GM18858 (cell line): ENCODE results near the gene SH3BP4.

Experiments used
- ATAC-seq: cut with Tn5 transposase; IDR thresholded peaks from one replicate; pipeline ENCODE4 v1.9.1; 2021; ENCODE audit not compliant: unreplicated experiment

Gene SH3BP4

DNA sequence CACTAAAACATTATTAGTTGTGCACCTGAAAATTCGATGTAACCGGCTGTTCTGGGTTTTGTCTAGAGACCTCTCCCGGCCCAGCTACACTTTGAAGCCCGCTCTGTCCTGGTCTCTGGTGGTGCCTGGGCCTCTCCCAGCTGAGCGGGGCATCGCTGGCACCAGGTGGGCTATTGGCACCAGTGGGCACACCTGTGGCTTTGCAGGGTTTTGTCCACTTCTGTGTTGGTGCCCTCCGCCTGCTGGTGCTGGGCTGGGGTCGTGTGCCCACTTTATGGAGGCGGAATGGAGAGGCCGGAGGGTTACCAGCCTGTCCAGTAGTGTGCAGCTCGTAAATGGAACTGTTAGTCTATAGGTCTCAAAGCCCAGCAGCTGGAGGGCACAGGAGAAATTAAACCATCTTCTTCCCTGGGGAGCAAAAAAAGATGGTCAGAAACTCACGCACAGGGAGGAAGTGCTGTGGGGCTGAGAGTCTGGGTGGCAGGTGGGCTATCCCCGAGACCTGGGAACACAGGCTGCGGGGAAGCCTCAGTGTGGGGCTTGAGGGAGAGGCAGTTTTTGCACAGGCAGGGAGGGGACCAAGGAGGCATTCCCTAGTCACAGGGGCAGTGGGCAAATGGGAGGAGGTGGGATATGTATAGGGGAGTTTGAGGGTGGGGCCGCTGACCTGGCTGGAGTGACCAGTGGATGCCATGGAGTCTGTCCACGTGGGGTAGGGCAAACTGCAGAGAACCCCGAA is 30.4 kb downstream of the SH3BP4 start:
- no peak for ATAC-seq

DNA sequence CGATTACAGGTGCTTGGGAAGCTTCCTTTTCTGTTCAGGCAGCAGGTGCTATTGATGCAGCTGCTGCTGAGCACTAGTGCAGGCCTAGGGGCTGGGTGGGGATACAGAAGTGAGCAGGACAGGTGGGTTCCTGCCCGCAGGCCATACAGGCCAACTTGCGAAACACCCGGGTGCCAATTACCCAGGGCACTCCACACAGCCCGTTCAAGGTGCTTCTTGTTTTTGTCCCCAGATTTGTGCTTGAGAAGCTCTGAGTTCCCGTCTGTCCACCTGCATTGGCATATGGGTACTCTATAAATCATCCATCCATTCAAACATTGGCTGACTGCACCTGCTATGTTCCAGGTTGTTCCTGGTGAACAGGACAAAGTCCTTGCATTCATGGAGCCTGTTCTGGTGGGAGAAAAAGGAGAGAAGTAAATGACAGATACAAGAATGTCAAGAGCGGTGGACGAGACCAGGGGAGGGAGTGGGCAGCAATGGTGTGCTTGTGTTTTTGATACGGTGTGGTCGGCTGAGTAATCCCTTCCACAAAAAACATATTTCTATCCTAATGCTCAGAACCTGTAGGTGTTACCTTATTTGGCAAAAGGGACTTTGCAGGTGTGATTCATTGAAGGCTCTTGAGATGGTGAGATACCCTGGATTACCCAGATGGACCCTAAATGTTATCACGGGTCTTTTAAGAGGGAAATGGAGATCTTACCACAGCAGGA is 31.4 kb downstream of the SH3BP4 start:
- ATAC-seq = no peak

DNA sequence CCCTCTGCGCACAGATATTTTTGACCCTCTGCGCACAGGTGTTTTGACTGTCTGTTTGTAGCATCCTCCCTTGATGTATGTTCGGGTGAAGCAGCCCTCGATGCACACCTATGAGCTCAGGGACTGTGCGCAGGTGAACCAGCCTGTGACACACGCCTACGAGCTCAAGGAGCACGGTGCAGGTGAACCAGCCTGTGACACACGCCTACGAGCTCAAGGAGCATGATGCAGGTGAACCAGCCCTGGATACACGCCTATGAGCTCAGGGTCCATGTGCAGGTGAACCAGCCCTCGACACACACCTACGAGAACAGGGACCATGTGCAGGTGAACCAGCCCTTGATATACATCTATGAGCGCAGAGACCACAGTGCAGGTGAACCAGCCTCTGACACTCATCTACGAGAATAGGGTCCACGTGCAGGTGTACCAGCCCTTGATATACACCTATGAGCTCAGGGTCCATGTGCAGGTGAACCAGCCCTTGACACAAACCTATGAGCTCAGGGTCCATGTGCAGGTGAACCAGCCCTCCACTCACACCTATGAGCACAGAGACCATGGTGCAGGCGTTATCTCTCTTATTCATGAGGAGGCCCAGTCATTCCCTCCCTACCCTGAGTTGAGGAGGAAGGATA is 33.9 kb downstream of the SH3BP4 start:
- ATAC-seq = no peak

DNA sequence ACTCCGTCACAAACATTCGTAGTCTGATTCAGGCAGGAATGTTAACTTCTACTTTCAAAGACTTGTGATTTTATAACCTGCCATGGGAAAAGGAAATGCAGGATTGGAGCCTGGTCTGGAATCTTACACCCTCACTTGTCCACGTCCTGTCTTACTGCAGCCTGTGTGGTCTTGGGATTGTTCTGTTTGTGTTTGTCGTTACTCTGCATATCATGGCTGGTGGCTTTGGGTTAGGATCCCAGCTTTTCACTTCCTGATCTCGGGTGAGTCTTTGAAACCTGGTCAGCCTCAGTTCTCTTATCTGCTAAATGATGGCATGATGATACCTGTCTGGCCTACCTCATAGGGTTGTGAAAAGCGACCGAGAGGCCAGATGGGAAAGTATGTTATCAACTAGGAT is 34.6 kb downstream of the SH3BP4 start:
- no peak for ATAC-seq

DNA sequence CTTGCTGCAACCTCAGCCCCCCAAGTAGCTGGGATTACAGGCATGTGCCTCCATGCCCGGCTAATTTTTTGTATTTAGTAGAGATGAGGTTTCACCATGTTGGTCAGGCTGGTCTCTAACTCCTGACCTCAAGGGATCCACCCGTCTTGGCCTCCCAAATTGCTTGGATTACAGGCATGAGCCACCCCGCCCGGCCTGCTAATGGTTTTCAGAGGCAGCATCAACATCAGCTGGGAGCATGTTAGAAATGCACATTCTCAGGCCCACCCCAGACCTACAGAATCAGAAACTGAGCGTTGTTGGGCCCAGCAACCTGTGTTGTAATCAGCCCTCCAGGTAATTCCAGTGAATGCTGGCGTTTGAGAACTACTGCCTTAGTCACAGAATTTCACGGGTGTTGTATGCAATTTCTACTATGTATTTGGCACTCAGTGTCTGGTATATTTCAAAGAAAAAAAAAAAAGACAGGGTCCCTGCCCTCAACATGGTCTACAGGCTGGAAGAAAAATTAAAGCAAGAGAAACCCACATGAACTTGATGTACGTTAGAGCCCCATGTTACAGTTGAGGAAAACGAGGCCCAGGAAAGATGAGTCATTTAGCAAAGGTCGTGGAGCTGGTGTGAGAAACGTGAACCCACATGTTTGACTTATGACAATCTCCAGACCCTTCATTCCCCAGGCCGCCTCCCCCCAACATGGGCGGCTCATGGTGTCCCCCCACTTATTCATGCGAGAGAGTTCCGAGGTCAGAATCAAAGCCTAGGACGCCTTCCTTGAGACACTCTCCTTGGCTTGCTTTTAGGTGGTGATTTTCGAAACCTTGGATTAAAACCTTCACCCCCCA is 35.3 kb downstream of the SH3BP4 start:
- ATAC-seq = no peak

- no peak for ATAC-seq
These were observed 35.9 kb downstream of the SH3BP4 start for GRCh38 chr2:234987754-234988153.

- no peak for ATAC-seq
These were observed 36.7 kb downstream of the SH3BP4 start for GRCh38 chr2:234988491-234988890.

DNA sequence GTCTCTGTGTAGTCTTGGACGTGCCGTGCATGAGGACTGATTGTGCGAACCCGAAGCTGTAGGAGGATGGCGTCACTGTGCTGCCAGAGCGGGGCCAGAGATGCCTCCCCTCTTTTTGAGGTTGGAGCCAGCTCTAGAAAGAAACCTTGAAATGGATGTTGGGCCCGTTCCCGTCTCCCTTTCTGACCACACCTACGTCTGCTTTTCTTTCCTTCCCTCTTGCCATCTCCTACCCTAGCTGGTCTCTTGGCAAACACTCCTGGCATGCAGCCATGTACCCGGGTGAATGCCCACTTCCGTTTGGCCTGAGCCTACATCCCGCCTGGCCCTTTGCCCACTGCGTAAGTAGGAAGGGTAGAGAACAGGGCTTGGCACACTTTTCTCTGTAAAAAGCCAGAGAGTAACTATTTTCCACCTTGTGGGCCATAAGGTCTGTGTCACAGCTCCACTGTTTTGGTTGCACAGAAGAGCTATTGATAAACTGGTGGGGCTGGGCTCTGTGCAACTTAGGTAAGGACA is 37.4 kb downstream of the SH3BP4 start:
- ATAC-seq = no peak

GRCh38 chr2:234990300-234990699 is 38.5 kb downstream of the SH3BP4 start:
- ATAC-seq = no peak

DNA sequence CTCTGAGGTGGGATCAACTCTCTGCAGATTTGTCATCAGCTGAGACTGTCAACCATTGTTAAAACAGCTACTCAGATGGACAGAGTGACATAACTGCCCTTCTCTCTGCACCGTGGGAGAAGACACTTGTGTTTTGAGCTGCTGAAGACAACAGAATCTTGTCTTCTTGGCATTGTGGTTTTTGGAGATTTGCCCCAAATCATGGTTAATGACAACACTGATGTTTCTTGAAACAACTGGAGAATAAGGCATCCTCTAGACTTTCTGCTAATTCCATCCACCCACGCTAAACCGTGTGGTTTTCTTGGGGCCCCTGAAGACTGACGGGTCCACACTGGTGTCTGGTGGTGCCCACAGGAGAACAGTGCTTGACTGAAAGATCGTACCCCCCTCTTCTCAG is 39.5 kb downstream of the SH3BP4 start:
- no peak for ATAC-seq

DNA sequence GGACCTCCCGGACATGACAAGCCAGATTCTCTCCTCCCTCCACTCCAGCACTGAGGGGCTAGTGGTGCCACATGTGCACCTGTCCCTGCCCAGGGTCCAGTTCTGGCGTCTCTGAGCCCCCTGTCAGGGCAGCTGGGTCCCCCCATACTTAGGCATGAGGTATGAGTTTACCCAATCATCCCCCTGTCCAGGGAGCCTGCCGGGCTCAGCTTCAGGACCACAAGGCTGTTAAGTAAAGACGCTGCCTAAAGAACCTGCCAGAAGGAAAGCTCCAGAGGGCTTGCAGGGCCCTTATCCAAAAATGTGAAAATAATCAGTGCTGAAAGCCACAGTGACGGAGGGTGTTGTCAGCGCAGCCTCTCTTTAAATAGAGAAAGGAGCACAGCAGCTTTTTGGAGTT is 40.0 kb downstream of the SH3BP4 start:
- no peak for ATAC-seq

GRCh38 chr2:234992196-234992595 is 40.4 kb downstream of the SH3BP4 start:
- ATAC-seq = no peak

DNA sequence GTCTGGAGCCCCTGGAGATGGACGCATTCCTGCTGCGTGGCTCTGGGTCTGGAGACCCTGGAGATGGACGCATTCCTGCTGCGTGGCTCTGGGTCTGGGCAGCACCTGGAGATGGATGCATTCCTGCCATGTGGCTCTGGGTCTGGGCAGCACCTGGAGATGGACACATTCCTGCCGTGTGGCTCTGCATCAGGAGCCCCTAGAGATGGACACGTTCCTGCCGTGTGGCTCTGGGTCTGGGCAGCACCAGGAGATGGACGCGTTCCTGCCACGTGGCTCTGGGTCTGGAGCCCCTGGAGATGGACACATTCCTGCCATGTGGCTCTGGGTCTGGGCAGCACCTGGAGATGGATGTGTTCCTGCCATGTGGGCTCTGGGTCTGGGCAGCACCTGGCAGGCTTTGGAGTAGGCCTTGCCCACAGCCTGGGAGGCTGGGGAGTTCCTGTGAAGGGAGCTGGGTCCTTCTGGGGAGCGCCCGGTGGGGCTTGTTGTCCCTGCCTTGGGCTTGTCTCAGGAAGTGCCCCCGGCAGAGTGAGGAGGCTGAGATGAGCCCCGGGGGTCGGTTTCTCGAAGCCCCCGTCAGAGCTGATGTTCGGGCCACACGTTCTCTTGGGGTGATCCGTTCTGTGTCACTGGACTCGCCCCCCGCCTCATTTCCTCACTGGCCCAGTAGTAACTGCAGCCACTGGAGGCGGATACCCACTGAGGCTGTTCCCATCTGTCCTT is 41.0 kb downstream of the SH3BP4 start:
- ATAC-seq = no peak

DNA sequence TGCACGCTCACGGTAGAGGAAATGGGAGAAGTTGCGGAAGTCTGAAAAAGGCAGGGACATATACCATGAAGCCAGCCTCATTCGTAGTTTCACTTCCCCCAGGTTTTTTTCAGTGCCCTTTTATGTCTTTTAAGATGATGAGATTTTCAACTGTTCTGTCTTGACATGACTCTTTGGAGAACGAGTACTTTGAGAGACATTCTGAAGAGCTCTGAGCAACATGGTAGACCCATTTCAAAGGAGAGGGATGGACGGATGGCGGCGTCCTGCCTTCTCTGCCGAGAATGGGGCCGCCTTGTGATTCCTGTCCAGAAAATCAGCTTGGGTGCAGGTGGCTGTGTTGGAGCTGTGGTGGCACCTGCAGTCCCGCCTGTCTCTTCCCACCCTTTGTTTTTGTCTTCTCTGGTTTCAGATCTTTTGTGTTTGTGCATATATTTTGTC is 41.7 kb downstream of the SH3BP4 start:
- ATAC-seq = no peak

DNA sequence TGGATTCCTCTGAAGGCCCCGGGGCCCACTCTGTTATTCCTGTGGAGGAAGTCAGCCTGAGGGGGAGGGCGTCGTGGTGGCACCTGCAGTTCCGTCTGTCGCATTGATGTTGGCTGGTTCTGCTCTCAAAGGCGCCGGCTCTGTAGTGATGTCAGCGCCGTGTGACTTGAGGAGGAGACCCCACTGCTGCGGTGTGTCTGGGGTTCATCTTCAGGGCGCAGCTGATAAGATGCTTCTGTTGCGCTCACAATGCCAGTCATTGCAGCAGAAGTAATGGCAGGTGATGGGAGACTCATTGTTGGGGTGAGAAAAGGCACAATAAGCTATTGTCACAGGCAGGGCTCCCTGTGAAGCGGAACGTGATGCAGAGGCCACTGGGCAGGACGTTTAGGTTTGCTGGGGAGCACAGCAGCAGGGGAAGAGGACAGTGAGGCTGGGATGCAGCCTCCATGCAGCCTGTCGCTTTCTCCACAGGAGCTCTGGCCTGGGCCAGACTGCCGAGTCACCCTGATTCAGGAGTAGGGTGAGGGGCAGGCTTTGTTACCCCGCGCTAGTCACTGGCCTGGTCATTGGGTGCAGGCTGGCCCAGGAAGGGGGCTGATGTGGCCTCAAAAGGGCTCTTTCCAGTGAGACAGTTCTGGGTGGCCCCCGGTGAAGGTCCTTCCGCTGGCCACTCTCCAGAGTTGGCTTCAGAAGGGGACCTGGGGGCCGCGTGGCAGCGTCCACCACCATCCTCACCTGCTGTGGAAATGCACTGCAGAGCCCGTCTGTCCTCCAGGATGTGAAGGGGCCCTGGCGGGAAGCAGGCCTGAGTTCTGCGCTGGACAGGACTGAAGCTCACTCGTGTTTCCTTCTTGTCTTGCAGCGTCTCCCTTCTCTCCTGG is 42.9 kb downstream of the SH3BP4 start:
- no peak for ATAC-seq

DNA sequence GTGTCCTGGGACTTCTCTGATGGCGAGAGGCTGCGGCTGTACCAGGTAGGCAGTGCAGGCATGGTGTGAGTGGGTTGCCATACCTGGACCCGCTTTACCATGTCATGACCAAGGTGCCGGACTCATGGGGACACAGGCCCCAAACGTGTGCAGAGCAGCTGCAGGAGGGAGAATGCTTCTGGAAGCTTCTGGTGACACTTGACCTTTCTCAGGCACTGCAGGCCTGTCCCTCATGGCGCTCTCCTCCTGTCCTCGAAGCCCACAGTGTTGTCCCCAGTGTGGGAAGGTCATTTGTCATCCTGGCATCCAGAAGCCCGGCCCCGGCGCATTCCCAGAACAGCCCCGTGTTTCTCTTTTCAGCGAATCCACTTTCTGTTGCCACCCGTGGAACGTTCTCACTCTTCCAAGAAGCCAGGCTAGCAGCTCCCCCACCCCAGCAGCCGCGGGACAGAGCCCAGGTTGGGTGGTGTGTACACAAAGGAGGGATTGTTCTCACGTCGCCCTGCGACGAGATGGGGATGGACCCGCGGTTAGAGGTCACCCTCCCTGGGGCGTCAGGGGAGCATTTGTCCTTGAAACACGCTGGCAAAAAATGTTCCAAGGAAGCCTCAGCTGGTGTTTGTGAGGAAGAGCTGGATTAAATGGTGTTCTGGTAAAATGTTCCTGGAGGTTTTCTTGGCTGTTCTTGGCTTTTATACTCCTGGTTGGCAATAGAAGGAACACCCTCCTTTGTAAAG is 43.7 kb downstream of the SH3BP4 start:
- no peak for ATAC-seq

DNA sequence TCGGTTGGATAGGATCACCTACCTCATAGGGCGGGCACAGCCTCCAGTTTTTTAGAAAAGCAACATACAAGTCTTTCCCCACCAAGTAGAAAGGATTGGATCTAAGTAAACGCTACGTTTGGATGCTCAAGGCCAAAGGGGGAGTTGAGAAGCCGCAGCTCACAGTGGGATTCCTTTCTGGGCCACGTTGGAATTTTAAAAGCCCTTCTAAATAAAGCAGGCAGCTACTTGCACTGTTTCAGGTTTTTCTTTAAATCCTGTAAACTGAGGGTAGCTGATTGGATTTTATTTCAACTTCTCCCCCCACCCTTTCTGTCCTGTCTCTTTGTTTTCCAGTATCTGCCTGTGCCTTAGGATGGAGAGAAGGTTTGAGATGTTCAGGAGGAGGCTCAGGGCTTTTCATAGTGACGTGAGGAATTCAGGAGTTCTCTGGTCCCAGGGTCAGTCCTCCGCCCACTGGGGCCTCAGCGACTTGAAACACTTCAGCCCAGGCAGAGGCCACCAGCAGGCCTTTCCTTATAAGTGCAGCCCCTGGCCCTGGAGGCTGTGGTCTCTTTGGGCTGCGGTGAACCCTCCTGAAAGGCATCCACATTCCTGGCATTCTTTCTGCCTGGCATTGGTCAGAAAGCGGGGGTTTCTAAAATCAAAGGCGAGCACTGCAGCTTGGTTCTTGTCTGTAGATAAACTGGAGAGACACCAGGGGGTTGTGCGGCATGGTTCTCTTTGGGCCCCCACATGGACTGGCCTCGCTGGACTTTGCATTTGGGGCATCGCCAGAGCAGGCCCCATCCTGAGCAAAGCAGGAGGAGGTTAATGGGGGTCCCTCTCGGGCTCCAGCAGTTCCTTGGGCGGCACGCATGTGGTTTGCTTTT is 44.5 kb downstream of the SH3BP4 start:
- no peak for ATAC-seq

- no peak for ATAC-seq
These were observed 45.1 kb downstream of the SH3BP4 start for GRCh38 chr2:234996941-234997270.
